ENCODE data around the gene BMPER.

- TF ChIP-seq SIN3A (IDR thresholded peaks at IDR 0.05; ENCODE audit: borderline replicate concordance, insufficient read depth, low read length): no peak
- TF ChIP-seq POLR2AphosphoS5 (IDR thresholded peaks at IDR 0.05; ENCODE audit: low read depth, low read length): no peak
- TF ChIP-seq REST (IDR thresholded peaks at IDR 0.05; ENCODE audit: insufficient read depth in 1 of 2, low read depth in 2 of 2, low read length in 2 of 2): no peak
- TF ChIP-seq TAF1 (IDR thresholded peaks at IDR 0.05; ENCODE audit: borderline replicate concordance, insufficient read depth, low read length): no peak
- no peak for TF ChIP-seq FOXP2 (optimal IDR thresholded peaks at IDR 0.05; ENCODE audit: borderline replicate concordance, extremely low read depth, extremely low read length, insufficient read depth)
These were observed 117.3 kb downstream of the BMPER start for GRCh38 chr7:34022626-34023025.
